HEK293T (cell line): ENCODE results near the gene AP5Z1.
"Not testable (repeated sequence)": the region's sequence is repeated elsewhere in the genome, so short reads cannot be mapped to it uniquely, and the experiment has no call there.

ENCODE experiments used
- CTCF ChIA-PET: fragments of 350-600 bp; formaldehyde crosslinking; extraction: SDS; loops from one replicate; lab custom pipeline; 2021; ENCODE audit warnings: antibody characterized with exemption, inconsistent platforms; lab: Yijun Ruan, JAX
- POLR2A ChIA-PET: fragments of 350-600 bp; formaldehyde crosslinking; extraction: SDS; loops from one replicate; lab custom pipeline; 2020; ENCODE audit warnings: antibody characterized with exemption, inconsistent platforms; lab: Yijun Ruan, JAX
- DNase-seq: peaks from one replicate; pipeline ENCODE4 v3.0.0; 2012; ENCODE audit warnings: mixed read lengths; ENCODE audit errors: extremely low spot score
- ARNT ChIP-seq: fragments of 450-650 bp; IDR thresholded peaks from 2 replicates; pipeline ENCODE4 v1.6.1; 2017; ENCODE audit warnings: mild to moderate bottlenecking
- BHLHE40 ChIP-seq: fragments of 450-650 bp; IDR thresholded peaks from 2 replicates; pipeline ENCODE4 v1.6.1; 2016; ENCODE audit warnings: mild to moderate bottlenecking, moderate library complexity, borderline replicate concordance
- CTBP1 ChIP-seq: fragments of 450-650 bp; IDR thresholded peaks from 2 replicates; pipeline ENCODE4 v1.6.1; 2016; ENCODE audit warnings: borderline replicate concordance
- ELF4 ChIP-seq: fragments of 450-650 bp; IDR thresholded peaks from 2 replicates; pipeline ENCODE4 v1.6.1; 2017; ENCODE audit warnings: antibody characterized with exemption
- FOXA1 ChIP-seq: fragments of 450-650 bp; IDR thresholded peaks from 2 replicates; pipeline ENCODE4 v1.6.1; 2016; ENCODE audit warnings: mild to moderate bottlenecking
- FOXK2 ChIP-seq: fragments of 450-650 bp; IDR thresholded peaks from 2 replicates; pipeline ENCODE4 v1.6.1; 2016; ENCODE audit warnings: mild to moderate bottlenecking
- FOXM1 ChIP-seq: fragments of 450-650 bp; IDR thresholded peaks from 2 replicates; pipeline ENCODE4 v1.6.1; 2017; ENCODE audit warnings: mild to moderate bottlenecking, borderline replicate concordance
- LEF1 ChIP-seq: fragments of 450-650 bp; IDR thresholded peaks from 2 replicates; pipeline ENCODE4 v1.6.1; 2017; ENCODE audit warnings: mild to moderate bottlenecking, borderline replicate concordance
- NFRKB ChIP-seq: fragments of 450-650 bp; IDR thresholded peaks from 2 replicates; pipeline ENCODE4 v1.6.1; 2016; ENCODE audit warnings: mild to moderate bottlenecking, moderate library complexity
- SP1 ChIP-seq: fragments of 450-650 bp; IDR thresholded peaks from 2 replicates; pipeline ENCODE4 v1.6.1; 2017
- SUZ12 ChIP-seq: fragments of 450-650 bp; IDR thresholded peaks from 2 replicates; pipeline ENCODE4 v1.6.1; 2016; ENCODE audit warnings: mild to moderate bottlenecking
- TARDBP ChIP-seq: fragments of 450-650 bp; IDR thresholded peaks from 2 replicates; pipeline ENCODE4 v1.6.1; 2016
- ZNF384 ChIP-seq: fragments of 450-650 bp; IDR thresholded peaks from 2 replicates; pipeline ENCODE4 v1.6.1; 2016
- TF ChIP-seq, protein P1 (sequence below): fragments of 450-650 bp; IDR thresholded peaks from 2 replicates; pipeline ENCODE4 v1.6.1; 2016

Gene AP5Z1

DNA sequence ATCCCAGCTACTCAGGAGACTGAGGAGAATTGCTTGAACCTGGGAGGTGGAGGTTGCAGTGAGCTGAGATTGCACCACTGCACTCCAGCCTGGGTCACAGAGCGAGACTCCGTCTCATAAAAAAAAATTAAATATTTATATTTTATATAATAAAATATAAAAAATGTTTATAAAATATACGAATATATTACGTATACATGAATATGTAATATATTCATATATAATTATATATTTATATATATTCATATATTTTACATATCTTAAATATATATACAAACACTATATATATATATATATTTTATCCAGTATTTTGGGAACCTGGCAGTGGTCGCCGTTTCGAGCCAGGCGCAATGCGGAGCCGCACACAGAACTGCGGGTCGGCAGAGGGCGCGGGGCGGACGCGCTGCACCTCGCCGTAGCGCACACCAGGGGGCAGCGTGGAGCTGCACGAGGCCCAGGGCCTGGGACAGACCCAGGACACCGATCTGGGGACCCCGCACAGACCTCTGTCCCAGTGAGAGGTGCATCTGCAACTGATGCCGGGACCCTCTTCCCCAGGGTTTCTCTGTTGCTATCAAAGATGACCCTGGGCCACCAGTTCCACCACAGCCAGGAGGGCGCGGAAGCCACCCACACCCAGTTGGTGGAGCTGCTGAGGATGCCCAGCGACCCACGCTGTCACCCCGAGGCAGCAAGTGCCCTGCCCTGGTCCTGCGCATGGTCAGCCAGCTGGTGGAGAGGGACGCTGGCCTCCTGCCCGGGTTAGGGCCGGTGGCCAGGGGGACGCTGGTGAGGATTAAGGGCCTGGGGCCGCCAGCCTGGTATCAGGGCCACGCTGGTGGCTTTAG lies 22.7 kb downstream of the AP5Z1 start:
- CTCF ChIA-PET, result interaction anchor here (0.5 to 2.2 kb wide), 9 partner anchors 51 to 289 kb away, joined by 3 to 13 read pairs (median 4); no protein-coding TSS in a partner anchor
- no peak for TF ChIP-seq NFRKB
- TF ChIP-seq CTBP1, result no peak
- no peak for TF ChIP-seq ZNF384
- POLR2A ChIA-PET, result interaction anchor here (0.9 to 1.1 kb wide), 2 partner anchors 23 to 85 kb away, joined by 3 read pairs; partner anchors contain the start of gene AP5Z1
- DNase-seq, result peak; percentile 89

DNA sequence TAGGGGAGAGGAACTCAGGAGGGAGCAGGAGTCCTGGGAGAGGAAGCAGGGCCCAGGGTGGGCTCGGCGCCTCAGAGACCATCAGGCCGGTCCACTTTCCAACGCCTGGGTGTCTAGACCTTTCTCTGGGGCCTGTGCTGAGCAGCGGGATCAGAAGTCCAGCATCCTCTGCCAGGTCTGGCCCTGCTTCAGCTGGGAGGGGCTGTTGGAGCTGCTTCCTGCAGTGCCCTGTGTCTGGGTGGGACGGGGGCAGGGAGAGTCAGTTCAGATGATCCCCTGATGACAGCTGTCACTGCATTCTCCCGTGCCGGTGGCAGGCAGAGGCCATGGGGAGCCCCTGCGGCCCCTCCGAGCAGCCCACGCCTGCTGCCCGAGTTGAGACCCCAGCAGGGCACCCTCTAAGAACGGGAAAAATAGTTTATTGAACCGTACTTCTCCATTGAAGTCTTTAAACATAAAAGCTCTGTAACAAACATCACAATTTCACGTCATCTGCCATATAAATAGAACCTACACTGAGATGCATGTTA lies 23.3 kb downstream of the AP5Z1 start:
- CTCF ChIA-PET, result interaction anchor here (0.5 to 2.2 kb wide), 7 partner anchors 57 to 288 kb away, joined by 3 to 13 read pairs (median 4); no protein-coding TSS in a partner anchor
- TF ChIP-seq FOXM1 (no peak), FOXK2 (no peak), ELF4 (no peak), SP1 (no peak), TARDBP (no peak), LEF1 (no peak)
- TF ChIP-seq, protein P1, sequence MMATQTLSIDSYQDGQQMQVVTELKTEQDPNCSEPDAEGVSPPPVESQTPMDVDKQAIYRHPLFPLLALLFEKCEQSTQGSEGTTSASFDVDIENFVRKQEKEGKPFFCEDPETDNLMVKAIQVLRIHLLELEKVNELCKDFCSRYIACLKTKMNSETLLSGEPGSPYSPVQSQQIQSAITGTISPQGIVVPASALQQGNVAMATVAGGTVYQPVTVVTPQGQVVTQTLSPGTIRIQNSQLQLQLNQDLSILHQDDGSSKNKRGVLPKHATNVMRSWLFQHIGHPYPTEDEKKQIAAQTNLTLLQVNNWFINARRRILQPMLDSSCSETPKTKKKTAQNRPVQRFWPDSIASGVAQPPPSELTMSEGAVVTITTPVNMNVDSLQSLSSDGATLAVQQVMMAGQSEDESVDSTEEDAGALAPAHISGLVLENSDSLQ, result no peak
- no peak for DNase-seq
- POLR2A ChIA-PET, result interaction anchor here (0.9 to 1.1 kb wide), 2 partner anchors 23 to 84 kb away, joined by 3 read pairs; partner anchors contain the start of gene AP5Z1

DNA sequence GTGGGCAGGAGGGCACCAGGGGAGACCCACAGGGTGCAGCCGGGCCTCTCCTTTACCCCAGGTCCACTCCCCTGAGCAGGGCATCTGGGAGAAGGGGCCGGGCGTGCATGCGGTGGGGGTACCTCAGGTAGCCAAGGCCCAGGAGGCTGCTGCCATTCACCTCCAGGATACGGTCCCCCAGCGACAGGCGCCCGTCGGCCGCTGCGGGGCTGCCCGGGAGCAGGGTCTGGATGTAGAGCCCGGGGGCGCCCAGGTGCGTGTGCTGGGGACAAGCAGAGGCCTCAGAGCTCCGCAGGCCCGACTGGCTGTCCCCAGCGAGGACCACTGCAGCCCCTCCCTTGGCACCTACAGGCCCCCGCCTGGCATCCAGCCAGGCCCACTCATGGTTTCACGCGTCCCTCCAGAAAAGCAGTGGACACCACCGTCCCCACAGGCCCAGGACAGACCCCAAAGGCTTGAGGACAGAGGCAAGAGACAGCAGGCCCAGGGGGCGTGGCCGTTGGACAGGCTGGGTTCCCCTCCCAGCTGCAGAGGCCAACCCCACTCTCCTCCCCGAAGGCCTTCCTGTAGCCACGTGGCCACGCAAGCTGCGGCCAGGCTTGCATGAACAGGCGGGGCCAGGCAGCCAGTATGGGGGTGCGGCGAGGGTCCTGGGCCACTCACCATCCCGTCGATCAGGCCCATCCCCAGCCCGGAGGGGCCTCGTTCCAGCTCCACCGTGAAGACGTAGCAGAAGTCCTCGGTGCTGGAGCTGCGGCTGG lies 24.3 kb downstream of the AP5Z1 start:
- DNase-seq, result no peak
- no peak for TF ChIP-seq ELF4
- no peak for TF ChIP-seq FOXK2
- no peak for TF ChIP-seq FOXA1
- no peak for TF ChIP-seq BHLHE40
- TF ChIP-seq NFRKB, result no peak
- no peak for TF ChIP-seq LEF1
- TF ChIP-seq FOXM1, result no peak
- no peak for TF ChIP-seq ZNF384
- no peak for TF ChIP-seq TARDBP
- no peak for TF ChIP-seq SP1
- TF ChIP-seq, protein P1, result no peak
- no peak for TF ChIP-seq SUZ12
- no peak for TF ChIP-seq ARNT
- CTCF ChIA-PET, result interaction anchor here (2.2 kb wide), 1 partner anchor 83 kb away, joined by 6 read pairs; no protein-coding TSS in a partner anchor
- POLR2A ChIA-PET, result no interaction called here

DNA sequence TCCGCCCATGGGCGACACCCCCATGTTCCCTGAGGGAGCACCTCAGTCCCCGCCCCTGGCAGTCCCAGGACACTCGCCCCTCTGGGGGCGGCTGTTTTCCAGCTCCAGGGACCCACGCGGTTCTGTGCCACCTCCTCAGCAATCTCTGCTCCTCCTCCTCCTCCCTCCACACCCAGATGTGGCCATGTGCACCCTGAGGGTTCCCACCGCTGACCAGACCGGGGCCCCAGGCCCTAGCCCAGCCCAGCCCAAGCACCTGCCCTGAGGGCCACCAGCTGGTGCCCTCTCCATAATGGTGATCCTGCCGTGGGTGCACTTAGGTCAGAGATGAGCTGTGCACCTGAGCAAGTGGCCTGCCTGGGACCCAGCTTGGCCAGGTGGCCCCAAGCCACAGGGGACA lies 25.1 kb downstream of the AP5Z1 start:
- ChIA-PET POLR2A (no interaction called here), CTCF (no interaction called here)
- DNase-seq, result no peak
- TF ChIP-seq TARDBP (no peak), ELF4 (no peak), SP1 (no peak), FOXM1 (no peak)

DNA sequence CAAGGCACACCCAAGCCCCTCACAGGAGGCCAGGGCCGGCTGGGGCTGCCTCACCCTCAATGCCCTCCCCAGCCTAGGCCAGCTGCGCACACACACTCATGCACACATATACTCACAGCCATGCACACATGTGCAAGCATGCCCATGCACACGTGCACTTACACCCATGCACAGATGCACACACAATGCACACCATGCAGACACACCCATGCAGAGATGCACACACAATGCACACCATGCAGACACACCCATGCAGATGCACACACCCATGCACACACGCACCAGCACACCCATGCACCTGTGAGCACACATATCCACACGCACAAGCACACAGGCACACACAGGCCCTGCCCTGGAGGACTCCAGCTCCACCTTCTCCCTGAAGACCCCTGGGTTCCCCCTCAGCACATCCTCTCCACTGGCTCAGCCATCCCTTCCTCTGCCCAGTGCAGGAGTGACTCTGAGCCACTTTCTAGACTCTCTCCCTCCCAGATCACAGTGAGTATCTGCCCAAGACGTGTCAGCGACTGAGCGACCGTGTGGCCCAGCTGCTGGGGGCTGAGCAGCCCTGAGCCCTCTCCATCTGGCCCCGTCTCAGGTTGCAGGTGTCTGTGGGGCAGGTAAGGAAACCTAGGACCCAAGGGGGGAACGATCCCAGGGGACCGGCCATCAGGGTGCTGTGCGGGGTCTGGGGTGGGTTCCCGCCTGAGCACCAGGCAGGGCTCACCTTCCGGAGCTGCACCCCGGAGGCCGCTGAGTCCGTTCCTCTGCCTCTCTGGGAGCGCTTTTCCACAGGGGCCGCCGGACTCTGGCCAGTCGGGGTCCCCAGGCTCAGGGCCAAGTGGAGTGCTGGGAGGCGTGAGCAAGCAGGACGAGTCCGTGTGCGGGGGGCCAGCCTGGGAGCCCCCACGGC lies 25.8 kb downstream of the AP5Z1 start:
- POLR2A ChIA-PET, result no interaction called here
- CTCF ChIA-PET, result no interaction called here
- no peak for TF ChIP-seq FOXK2
- TF ChIP-seq ELF4, result no peak
- TF ChIP-seq LEF1, result no peak
- TF ChIP-seq ZNF384, result no peak
- 0 out of 2 replicates have a peak, but pooled peaks have one; percentile 28 for TF ChIP-seq TARDBP
- TF ChIP-seq, protein P1, result no peak
- no peak for TF ChIP-seq CTBP1
- no peak for DNase-seq

DNA sequence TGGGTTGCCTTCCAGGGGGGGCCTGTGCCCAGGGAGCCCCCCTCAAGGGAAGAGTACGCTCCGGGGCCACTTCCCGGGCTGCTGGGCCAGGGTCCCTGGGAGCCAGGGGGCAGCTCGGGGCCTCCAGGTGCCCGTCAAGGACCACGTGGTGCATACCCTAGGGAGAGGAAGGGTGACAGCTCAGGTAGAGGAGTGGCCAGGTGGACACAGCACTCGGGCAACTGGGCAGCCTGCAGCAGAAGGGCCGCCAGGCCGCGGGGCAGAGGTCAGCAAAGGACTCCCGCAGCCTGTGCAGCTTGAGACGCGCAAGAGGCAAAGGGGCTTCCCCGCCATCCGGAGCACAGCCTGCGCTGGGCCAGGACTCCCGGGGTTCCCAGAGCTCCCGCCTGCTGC lies 26.4 kb downstream of the AP5Z1 start:
- POLR2A ChIA-PET, result no interaction called here
- TF ChIP-seq, protein P1, result no peak
- TF ChIP-seq ZNF384 (no peak), SUZ12 (no peak), FOXA1 (no peak), ELF4 (no peak), CTBP1 (no peak), LEF1 (no peak), SP1 (no peak), NFRKB (no peak), TARDBP (no peak), BHLHE40 (no peak), FOXK2 (no peak), ARNT (no peak)
- DNase-seq, result no peak
- CTCF ChIA-PET, result no interaction called here

DNA sequence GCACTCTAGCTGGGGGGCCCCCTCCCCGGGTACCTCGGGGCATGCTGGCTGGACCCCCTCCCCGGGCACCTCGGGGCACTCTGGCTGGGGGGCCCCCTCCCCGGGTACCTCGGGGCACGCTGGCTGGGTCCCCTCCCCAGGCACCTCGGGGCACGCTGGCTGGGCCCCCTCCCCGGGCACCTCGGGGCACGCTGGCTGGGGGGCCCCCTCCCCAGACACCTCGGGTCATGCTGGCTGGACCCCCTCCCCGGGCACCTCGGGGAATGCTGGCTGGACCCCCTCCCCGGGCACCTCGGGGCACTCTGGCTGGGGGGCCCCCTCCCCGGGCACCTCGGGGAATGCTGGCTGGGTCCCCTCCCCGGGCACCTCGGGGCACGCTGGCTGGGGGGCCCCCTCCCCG lies 27.2 kb downstream of the AP5Z1 start:
- DNase-seq, POLR2A ChIA-PET, CTCF ChIA-PET: not testable (repeated sequence)
